ENCODE measurements around the gene FPR3. TPM values are rescaled to one million over a fixed set of nuclear protein-coding genes. Genes with fewer than 3 reads are reported as not detected.
"Not testable (repeated sequence)": the region's sequence is repeated elsewhere in the genome, so short reads cannot be mapped to it uniquely, and the experiment has no call there.

Gene FPR3
- total RNA-seq, 1 donor from 2014 or later: not detected

DNA sequence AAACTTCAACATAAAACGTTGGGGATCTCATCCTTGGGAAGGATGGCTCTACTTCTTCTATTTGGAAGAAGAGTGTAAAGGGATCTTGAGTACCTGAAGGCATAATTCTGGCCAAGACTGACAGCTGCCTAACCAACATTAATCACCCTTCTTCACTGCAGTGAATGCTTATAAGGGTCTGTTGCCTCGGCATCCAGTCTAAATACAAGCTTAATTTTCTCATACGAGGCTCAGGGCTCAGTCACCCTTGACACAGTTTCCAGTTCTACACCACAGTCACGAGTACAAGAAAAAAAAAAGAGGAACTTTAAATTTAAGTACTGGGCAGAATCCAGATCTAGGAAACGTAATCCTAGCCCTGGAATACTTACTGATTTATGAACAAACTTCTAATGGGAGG is 9.0 kb downstream of the FPR3 start:
- H3K4me3 Mint-ChIP-seq: no peak overlapping the region
- H3K4me1 Mint-ChIP-seq: no peaks in the 10 kb centered on the region
- H3K36me3 Mint-ChIP-seq: no peaks in the 10 kb centered on the region
- no peaks in the 10 kb centered on the region for H3K27me3 Mint-ChIP-seq (ENCODE audit: low read depth)
- DNase-seq (ENCODE audit: low spot score in 2 of 2, unreplicated experiment in 2 of 2): no peak
- TF ChIP-seq, protein P1, sequence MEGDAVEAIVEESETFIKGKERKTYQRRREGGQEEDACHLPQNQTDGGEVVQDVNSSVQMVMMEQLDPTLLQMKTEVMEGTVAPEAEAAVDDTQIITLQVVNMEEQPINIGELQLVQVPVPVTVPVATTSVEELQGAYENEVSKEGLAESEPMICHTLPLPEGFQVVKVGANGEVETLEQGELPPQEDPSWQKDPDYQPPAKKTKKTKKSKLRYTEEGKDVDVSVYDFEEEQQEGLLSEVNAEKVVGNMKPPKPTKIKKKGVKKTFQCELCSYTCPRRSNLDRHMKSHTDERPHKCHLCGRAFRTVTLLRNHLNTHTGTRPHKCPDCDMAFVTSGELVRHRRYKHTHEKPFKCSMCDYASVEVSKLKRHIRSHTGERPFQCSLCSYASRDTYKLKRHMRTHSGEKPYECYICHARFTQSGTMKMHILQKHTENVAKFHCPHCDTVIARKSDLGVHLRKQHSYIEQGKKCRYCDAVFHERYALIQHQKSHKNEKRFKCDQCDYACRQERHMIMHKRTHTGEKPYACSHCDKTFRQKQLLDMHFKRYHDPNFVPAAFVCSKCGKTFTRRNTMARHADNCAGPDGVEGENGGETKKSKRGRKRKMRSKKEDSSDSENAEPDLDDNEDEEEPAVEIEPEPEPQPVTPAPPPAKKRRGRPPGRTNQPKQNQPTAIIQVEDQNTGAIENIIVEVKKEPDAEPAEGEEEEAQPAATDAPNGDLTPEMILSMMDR (IDR thresholded peaks at IDR 0.05; ENCODE audit: unreplicated experiment): no peak
- no peak overlapping the region for H3K27ac Mint-ChIP-seq
- peaks cover 66% of the 10 kb centered on the region for H3K9me3 Mint-ChIP-seq

DNA sequence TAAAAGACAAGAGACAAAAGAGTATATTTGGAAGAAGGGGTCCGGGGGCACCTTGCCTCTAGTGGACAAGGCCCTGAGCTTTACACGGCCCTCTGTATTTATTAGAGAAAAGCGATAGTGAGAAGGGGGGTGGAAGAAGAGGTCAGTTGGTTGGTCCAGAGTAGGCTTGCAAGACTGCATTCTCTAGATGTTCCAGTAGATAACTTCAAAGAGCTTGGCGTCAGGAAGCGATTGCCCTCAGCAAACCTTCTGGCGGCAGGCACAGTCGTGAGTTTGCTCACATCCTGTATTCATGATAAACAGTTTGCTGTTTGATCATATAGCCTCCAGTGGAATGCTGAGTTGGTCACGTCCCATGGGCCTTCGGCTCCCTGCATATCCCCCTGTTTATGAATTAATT is 9.8 kb downstream of the FPR3 start:
- peaks cover 67% of the 10 kb centered on the region for H3K9me3 Mint-ChIP-seq
- H3K27me3 Mint-ChIP-seq (ENCODE audit: low read depth); H3K4me3 Mint-ChIP-seq; H3K4me1 Mint-ChIP-seq; H3K27ac Mint-ChIP-seq; H3K36me3 Mint-ChIP-seq; DNase-seq (ENCODE audit: low spot score in 2 of 2, unreplicated experiment in 2 of 2): not testable (repeated sequence)

DNA sequence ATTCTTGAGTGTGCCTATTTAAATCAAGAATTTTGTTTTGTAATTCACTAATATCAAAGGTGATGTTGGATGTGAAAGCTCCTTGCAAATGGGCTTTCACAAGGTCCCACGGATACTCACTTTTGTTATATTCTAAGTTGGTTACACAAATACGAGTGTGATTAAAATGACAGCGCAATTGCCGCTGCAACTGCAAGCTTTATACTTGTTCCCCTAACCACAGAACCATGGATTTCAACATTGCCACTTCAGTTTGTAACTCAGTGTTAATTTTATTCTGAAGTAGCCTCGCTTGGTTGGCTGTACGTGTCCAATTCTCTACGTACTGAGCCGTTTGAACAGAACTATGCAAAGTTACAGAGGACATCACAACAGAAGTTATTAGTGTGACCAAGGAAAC is 10.4 kb downstream of the FPR3 start:
- H3K27me3 Mint-ChIP-seq (ENCODE audit: low read depth); H3K4me1 Mint-ChIP-seq; H3K4me3 Mint-ChIP-seq; DNase-seq (ENCODE audit: low spot score in 2 of 2, unreplicated experiment in 2 of 2); H3K36me3 Mint-ChIP-seq; H3K27ac Mint-ChIP-seq: not testable (repeated sequence)
- peaks cover 65% of the 10 kb centered on the region for H3K9me3 Mint-ChIP-seq

DNA sequence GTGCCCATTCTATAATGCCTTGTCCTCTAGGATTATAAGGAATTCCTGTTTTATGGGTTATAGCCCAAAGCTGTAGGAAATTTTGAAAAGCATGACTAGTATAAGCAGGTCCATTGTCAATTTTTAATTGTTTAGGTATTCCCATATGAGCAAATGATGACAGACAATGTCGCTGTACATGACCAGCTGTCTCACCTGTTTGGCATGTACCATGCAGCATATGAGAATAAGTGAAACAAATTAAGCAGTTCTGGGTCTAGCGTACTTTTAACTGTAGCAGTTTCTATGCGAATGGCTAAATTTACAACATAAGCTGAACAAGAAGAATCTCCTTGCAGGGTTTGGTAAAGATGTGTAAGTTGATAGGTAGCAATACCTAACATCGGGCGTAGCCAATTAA is 11.6 kb downstream of the FPR3 start:
- peaks cover 71% of the 10 kb centered on the region for H3K9me3 Mint-ChIP-seq
- not testable (repeated sequence) for H3K27ac Mint-ChIP-seq; DNase-seq (ENCODE audit: low spot score in 2 of 2, unreplicated experiment in 2 of 2); H3K36me3 Mint-ChIP-seq; H3K4me1 Mint-ChIP-seq; H3K27me3 Mint-ChIP-seq (ENCODE audit: low read depth); H3K4me3 Mint-ChIP-seq

DNA sequence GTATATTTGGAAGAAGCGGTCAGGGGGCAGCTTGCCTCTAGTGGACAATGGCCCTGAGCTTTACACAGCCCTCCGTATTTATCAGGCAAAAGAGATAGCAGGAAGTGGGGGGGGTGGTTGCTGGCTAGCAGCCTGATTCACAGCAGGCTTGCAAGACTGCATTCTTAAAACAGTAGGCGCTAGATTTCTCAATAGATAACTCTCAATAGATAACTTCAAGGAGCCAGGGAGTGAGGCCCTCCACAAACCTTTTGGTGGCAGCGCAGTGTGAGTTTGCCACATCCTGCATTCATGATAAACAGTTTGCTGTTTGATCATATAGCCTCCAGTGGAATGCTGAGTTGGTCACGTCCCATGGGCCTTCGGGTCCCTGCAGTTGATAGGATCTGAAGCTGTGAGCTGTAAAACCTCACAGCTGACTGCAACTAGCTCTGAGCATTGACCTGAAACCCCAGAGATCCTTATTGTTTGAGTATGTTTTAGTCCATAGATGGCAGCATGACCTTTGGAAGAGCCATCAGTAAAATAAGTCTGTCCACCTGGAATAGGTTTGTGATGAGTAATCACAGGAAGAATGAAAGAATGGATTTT is 12.2 kb downstream of the FPR3 start:
- Mint-ChIP-seq H3K27ac (no peak overlapping the region), H3K36me3 (no peaks in the 10 kb centered on the region), H3K9me3 (peaks cover 68% of the 10 kb centered on the region), H3K27me3 (ENCODE audit: low read depth) (no peaks in the 10 kb centered on the region), H3K4me1 (no peaks in the 10 kb centered on the region), H3K4me3 (no peak overlapping the region)
- DNase-seq (ENCODE audit: low spot score in 2 of 2, unreplicated experiment in 2 of 2): no peak
- TF ChIP-seq, protein P1 (IDR thresholded peaks at IDR 0.05; ENCODE audit: unreplicated experiment): no peak

DNA sequence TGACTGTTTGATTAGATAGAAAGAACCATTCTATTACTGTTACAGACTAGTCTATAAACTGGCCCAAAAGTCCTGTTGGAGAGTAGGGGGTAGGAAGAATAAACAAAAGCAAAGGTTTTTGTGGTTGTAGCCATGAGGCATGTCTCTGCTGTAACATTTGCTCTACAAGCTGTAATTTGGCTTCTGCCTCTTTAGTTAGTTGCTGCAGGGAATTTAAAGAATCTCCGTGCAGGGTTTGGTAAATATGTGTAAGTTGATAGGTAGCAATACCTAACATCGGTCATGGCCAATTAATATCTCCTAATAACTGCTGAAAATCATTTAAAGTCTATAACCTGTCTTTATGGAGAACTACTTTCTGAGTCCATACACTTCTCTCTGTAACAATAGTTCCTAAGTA is 13.0 kb downstream of the FPR3 start:
- Mint-ChIP-seq H3K27me3 (ENCODE audit: low read depth) (no peaks in the 10 kb centered on the region), H3K27ac (no peak overlapping the region), H3K36me3 (no peaks in the 10 kb centered on the region), H3K4me1 (no peaks in the 10 kb centered on the region), H3K4me3 (no peak overlapping the region), H3K9me3 (peaks cover 67% of the 10 kb centered on the region)
- no peak for DNase-seq (ENCODE audit: low spot score in 2 of 2, unreplicated experiment in 2 of 2)
- TF ChIP-seq, protein P1 (IDR thresholded peaks at IDR 0.05; ENCODE audit: unreplicated experiment): no peak

DNA sequence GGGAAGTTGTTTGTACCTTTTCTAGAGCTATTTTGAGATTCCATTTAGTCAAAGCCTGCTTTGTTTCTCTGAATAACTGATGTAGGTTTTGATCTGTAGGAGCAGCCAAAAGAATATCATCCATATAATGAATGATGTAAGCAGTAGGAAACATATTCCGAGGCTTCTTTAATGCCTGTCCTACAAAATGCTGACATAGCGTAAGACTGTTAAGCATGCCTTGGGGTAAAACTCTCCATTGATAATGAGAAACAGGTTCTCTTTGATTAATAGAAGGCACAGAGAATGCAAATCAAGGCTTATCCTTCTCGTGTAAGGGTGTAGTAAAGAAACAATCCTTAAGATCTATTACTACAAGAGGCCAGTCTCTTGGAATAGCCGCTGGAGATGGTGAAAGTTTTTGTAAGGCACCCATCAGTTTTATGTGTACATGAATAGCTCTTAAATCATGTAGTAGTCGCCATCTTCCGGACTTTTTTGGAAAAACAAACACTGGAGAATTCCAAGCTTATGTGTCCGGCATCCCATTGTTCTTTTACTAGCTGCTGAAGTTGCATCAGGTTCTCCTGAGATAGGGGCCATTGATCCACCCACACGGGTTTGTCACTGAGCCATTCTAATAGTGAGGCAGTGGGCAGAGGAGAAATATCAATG is 13.5 kb downstream of the FPR3 start:
- Mint-ChIP-seq H3K27me3 (ENCODE audit: low read depth) (no peaks in the 10 kb centered on the region), H3K27ac (no peak overlapping the region), H3K4me1 (no peaks in the 10 kb centered on the region), H3K9me3 (peaks cover 63% of the 10 kb centered on the region), H3K4me3 (no peak overlapping the region), H3K36me3 (no peaks in the 10 kb centered on the region)
- TF ChIP-seq, protein P1 (IDR thresholded peaks at IDR 0.05; ENCODE audit: unreplicated experiment): no peak
- no peak for DNase-seq (ENCODE audit: low spot score in 2 of 2, unreplicated experiment in 2 of 2)
